BJ (cell line): ENCODE data around the gene SCGB2A2. TPM values are rescaled to one million over a fixed set of nuclear protein-coding genes. Genes with fewer than 3 reads are reported as not detected.

Experiments
- CTCF ChIA-PET: fragments of 350-600 bp; formaldehyde crosslinking; extraction: SDS; loops from one replicate; lab custom pipeline; 2021; ENCODE audit warnings: antibody characterized with exemption, inconsistent platforms; lab: Yijun Ruan, JAX
- POLR2A ChIA-PET: fragments of 300-600 bp; sonication (Branson Sonifier 250); formaldehyde crosslinking; extraction: SDS; loops from one replicate; lab custom pipeline; 2021; ENCODE audit warnings: antibody characterized with exemption; lab: Charles Lee
- DNase-seq: peaks from one replicate; pipeline ENCODE4 v3.0.0-alpha.2; 2011; ENCODE audit warnings: low read depth
- H3K27me3 ChIP-seq: 2 replicates; pipeline ENCODE4 v1.6.0; 2011; ENCODE audit warnings: low read length; ENCODE audit not compliant: control insufficient read depth, insufficient read depth
- H3K36me3 ChIP-seq: 2 replicates; pipeline ENCODE4 v1.5.1; 2011; ENCODE audit warnings: low read length; ENCODE audit not compliant: control insufficient read depth, insufficient read depth
- H3K4me3 ChIP-seq: 2 replicates; pipeline ENCODE4 v1.5.1; 2011; ENCODE audit warnings: low read depth, mild to moderate bottlenecking, control low read depth, low read length
- polyA plus RNA-seq: library from polyadenylated mRNA; depleted of rRNA; stranded (reverse); fragments of >200 nt; gene quantifications from 2 replicates; pipeline ENCODE4 v1.2.3, GENCODE V29; 2011; rRNA removed
- TF ChIP-seq, protein P1 (sequence below): IDR thresholded peaks from 2 replicates; pipeline ENCODE4 v1.5.1; 2011; ENCODE audit warnings: low read depth, mild to moderate bottlenecking, control low read depth, inconsistent platforms, low read length, moderate library complexity; ENCODE audit not compliant: insufficient read depth

Gene SCGB2A2
- polyA plus RNA-seq, 1 experiment = not detected

DNA sequence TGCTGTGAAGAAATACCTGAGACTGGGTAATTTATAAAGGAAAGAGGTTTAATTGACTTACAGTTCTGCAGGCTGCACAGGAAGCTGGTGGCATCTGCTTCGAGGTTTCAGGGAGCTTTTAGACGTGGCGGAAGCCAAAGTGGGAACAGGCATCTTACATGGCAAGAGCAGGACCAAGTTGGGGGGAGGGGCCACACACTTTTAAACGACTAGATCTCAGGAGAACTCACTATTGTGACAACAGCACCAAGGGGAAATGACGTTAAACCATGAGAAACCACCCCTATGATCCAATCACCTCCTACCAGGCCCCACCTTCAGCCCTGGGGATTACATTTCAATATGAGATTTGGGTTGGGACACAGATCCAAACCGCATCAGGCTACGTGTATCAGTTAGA lies 40.0 kb downstream of the SCGB2A2 start:
- DNase-seq = no peak
- Histone ChIP-seq H3K36me3 (no peaks in the 10 kb centered on the region), H3K27me3 (peaks cover 5% of the 10 kb centered on the region), H3K4me3 (no peak overlapping the region)
- TF ChIP-seq, protein P1, sequence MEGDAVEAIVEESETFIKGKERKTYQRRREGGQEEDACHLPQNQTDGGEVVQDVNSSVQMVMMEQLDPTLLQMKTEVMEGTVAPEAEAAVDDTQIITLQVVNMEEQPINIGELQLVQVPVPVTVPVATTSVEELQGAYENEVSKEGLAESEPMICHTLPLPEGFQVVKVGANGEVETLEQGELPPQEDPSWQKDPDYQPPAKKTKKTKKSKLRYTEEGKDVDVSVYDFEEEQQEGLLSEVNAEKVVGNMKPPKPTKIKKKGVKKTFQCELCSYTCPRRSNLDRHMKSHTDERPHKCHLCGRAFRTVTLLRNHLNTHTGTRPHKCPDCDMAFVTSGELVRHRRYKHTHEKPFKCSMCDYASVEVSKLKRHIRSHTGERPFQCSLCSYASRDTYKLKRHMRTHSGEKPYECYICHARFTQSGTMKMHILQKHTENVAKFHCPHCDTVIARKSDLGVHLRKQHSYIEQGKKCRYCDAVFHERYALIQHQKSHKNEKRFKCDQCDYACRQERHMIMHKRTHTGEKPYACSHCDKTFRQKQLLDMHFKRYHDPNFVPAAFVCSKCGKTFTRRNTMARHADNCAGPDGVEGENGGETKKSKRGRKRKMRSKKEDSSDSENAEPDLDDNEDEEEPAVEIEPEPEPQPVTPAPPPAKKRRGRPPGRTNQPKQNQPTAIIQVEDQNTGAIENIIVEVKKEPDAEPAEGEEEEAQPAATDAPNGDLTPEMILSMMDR = no peak
- ChIA-PET CTCF (interaction anchor here (1.1 to 4.6 kb wide), 9 partner anchors 8 to 522 kb away, joined by 3 to 33 read pairs (median 4); partner anchors contain the start of genes FEN1, SCGB1D4 and TMEM258), POLR2A (no interaction called here)

DNA sequence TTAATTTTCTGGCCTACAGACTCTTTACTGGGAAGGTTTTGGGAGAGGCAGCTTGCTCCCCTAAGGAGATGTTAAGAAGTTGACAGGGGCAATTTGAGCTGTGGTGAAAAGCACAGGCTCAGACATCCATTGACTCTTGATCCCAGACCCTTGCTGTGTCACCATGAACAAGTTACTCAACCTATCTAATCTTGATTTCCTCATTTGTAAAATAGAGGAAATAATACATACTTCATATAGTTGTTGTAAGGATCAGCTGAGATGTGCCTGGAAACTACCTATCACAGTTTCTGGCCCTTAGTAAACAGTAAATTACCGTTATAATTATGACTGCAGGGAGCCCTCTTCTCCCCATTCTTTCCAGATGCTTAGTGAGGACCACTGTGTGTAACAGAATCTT lies 45.5 kb downstream of the SCGB2A2 start:
- H3K27me3 ChIP-seq = peaks cover 7% of the 10 kb centered on the region
- H3K36me3 ChIP-seq = no peaks in the 10 kb centered on the region
- DNase-seq = no peak
- TF ChIP-seq, protein P1 = no peak
- no peak overlapping the region for H3K4me3 ChIP-seq
- POLR2A ChIA-PET = no interaction called here
- CTCF ChIA-PET = interaction anchor here (1.6 kb wide), 1 partner anchor 518 kb away, joined by 3 read pairs; no protein-coding TSS in a partner anchor

DNA sequence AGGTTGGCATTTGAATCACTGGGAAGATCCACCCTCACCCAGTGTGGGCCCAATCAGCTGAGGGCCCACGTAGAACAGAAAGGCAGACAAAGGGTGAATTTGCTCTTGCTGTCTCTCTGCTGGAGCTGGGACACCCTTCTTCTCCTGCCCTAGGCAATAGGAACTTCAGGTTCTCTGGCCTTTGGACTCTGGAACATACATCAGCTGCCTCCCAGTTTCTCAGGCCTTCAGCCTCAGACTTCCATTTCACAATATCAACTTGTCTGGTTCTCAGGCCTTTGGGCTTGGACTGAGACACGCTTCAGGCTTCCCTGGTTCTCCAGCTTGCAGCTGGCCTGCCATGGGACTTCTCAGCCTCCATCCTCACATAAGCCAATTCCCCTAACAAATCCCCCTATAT lies 52.6 kb downstream of the SCGB2A2 start:
- CTCF ChIA-PET = interaction anchor here (0.9 to 3.6 kb wide), 3 partner anchors 11 to 18 kb away, joined by 3 to 33 read pairs (median 5); no protein-coding TSS in a partner anchor
- no peaks in the 10 kb centered on the region for H3K36me3 ChIP-seq
- TF ChIP-seq, protein P1 = no peak
- peaks cover 3% of the 10 kb centered on the region; the same call in 1 of the 2 replicates for H3K27me3 ChIP-seq
- POLR2A ChIA-PET = no interaction called here
- DNase-seq = no peak
- H3K4me3 ChIP-seq = no peak overlapping the region

Other genes starting within 250 kb of the SCGB2A2 start
- gene INCENP, start 146.1 kb upstream of the SCGB2A2 start, polyA plus RNA-seq = 9.8 and 14.2 TPM in 2 replicates
- not detected in 2 replicates for gene SCGB1D1, start 79.9 kb upstream of the SCGB2A2 start, polyA plus RNA-seq
- gene SCGB2A1, start 61.5 kb upstream of the SCGB2A2 start, polyA plus RNA-seq = not detected in 2 replicates
- not detected in 2 replicates for gene SCGB1D2, start 27.9 kb upstream of the SCGB2A2 start, polyA plus RNA-seq
- not detected in 2 replicates for gene SCGB1D4, start 28.9 kb downstream of the SCGB2A2 start, polyA plus RNA-seq
- 0.58 and 0.75 TPM in 2 replicates for gene ASRGL1, start 67.3 kb downstream of the SCGB2A2 start, polyA plus RNA-seq
- gene SCGB1A1, start 148.9 kb downstream of the SCGB2A2 start, polyA plus RNA-seq = not detected in 2 replicates